Ammon's horn (tissue), 1 donor: ENCODE results near the gene RUNX1.
A peak's percentile ranks its signal among the peaks of the same experiment; 100 is the strongest.

ENCODE experiments used
- DNase-seq: peaks from one replicate; pipeline ENCODE4 v3.0.0-alpha.2; 2016; ENCODE audit warnings: low spot score

RUNX1 gene

DNA sequence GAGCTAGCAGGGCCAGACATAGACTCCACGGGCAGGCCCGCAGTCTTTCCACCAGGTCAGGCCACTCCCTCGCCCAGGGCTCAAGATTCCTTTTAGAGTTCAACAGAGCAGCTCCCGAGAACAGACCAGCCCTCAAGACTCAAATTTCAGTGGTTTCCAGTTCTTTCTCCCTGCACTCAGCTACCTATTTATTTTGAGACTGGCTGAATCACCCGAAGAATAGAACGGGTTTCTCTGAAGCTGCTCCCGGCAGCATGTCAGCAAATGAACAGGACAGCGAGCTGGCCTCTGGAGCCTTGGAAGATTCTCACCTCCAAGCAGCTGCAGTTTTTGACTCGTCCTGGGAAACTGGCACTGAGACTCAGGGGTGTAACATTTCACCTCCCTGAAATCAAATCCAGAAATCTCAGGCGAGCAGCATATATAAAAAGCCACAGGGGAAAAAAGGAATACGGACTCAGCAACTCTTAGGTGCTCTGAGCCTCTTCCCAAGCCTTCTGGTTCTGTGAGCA, 202.4 kb downstream of the RUNX1 start:
- no peak for DNase-seq

DNA sequence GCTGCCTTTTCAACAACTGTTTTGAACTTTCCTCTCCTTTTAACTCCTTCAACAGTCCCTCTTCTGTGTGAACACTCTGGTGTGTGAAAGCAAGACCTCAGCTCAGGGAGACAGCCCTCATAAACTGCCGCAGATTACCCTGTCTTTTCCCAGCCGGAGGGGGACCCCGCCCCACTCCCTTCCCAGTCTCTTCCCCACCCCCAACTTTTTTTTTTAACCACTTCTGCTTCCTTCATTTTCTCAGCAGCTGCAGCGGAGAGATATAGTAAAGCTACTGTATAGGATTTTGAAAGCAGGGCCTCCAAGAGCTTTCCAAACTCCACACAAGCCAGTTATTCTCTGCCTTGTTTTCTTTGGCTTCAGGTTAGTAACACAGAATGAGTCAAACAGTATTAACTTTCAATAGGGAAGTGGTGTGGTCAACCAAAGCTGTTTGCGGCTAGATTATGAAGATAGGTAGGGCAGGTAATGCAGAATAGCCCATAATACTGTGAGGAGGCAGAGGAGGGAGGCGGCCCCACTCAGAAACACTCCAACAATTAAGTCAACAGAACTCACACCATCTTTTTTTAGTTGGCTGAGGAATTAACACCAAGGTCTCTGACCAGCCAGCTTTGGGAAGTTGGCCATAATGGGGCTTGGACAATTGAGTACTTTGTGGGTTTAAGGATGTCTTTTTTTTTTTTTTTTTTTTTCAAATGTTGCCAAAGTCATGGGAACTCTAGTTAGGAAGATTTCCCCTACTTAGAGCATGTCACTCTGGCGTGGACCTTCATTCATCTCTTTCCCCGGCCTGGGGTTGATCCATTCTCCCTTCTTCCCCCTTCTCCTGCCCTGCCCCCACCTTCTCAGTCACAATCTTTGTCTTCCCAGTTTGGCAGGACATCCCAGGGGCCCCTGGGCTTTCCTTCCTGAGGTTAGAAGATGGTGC, 203.3 kb downstream of the RUNX1 start:
- DNase-seq, result no peak

DNA sequence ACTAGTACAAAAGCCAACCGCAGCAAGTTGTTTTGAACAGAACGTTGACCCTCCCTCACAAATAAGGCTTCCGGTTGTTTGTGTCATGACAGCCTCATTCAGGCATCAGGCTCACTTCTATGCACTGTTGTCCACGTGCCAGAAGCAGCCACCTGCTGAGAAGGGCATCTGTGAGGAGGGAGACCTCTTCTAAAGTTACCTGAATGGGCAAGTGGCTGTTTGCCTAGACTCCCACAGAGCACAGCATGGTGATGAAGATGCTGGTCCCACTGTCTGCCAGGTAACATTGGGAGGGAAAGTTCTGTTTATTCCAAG, 204.2 kb downstream of the RUNX1 start:
- DNase-seq, result no peak

DNA sequence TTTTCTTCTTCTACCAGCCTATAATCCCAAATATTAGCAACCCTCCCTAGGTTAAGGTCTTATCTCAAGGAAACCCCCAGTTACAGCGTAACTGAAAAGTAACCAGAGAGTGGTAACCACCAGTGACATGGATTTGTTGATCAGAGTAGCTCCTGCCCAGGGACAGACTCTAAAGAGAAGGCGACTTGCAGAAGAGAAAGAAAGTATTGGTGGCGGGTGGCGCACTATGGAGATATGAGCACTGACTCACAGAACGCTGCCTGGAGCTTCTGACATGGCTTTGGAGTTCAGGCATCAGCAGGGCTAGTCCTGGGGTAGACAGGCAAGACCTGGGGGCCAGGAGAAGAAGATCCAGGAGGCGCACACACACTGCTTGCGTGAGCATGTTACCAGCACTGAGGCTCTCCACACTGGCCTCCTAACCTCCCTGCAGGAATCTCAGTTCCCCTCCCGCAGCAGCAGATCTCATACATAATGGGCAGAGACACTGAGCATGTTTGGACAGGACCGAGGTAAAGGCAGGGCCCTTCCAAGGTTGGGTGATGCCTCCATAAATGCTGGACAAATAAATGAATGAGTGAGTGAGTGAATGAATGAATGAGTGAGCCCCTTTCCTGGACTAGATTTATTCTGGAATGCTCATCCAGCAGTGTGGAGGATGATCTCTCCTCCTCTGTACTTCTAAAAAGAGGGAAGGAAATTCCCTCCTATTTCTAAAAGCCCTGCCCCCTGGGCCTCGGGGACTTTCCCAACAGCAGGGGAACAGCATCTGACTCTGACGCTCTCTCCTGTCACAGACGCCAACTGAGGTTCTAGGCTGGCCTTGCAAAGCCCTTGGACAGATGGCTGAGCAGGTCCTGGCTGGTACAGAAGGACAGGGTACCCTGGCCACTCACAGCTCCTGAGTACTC, 204.8 kb downstream of the RUNX1 start:
- DNase-seq, result peak; percentile 20

DNA sequence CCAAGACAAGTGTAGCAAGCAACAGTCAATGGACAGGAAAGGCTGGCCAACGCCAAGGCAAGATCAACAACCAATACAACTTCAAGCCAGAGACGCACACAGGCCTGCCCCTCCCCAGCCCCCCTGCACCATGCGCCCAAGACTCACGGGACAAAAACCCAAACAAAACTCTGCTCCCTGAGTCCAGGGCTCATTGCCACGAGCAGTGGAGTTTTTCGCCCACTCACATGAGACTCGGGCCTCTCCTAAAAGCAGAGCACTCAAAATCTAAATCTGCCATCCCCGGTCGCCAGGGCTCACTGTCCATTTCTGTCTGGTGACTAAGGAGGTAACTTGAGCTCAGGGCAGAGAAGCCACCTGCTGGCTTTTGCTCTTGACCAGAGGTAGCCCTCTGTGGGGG, 205.5 kb downstream of the RUNX1 start:
- no peak for DNase-seq

DNA sequence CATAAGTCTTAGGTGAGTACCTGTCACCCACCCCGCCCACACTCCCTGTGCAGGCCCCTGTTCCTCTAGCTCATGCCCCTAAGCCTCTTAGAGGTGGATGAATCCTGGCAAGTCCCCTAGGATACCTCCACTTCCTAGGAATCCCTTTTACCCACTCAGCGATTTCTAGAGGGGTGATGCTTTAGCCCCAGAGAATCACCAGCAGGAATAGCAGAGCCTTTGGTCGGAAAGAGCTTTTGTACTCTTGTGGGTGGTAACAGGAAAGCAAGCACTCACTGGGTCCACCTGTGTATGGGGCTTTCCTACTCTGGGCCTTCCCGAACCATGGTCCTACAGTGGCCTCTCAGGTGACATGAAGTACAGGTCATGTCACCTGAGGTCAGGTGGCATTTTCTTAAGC, 207.9 kb downstream of the RUNX1 start:
- no peak for DNase-seq

DNA sequence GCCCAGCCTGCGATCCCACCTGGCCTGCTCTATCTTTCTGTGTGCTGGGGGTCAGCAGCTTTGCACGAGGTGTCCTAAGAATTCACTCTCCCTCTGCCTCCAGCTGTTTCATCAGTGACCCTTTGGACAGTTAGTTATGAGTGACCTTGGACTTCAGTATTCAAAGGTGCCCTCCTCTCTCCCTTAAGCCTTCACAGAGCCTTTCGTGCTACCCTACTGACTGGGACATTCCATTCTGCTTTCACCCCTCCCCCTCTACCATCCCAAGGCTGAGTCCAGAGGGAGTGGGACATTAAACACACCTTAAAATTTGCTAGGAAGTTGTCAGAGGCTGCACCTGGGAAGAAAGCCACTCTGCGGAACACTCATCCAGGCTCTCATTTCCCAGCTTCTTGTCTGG, 208.4 kb downstream of the RUNX1 start:
- DNase-seq, result no peak

DNA sequence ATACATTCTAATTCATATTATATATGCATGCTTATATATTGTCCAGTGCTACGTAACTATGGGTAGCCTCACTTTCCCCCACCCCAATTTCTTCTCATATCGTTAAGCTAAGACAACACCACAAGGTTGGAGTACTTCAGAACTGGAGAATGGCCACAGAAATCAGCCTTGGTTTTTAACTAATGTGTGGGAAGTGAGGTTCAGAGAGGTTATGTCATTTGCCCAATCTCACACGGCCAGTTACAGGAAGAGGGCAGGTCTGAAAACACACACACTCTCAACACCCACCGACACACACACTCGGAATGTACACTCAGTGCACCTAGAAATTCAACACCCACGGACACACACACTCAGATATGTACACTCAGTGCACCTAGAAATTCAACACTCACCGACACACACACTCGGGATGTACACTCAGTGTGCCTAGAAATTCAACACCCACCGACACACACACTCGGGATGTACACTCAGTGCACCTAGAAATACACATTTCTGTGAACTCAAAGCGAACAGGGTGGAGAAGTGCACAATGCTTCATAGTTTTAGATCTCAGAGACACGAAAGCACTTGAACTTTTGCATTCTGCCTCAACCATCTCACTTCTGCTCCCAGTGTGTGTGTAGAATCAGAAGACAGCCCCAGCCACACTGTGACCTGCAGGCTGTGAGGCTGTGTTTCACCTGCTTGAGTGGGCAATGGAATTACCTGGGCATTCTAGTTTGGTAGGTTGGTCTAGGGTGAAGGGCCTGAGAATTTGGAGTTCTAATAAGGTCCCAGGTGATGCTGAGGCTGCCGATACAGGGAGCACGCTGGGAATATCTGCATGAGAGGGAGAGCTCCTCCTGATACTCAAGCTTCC, 209.9 kb downstream of the RUNX1 start:
- DNase-seq, result no peak

DNA sequence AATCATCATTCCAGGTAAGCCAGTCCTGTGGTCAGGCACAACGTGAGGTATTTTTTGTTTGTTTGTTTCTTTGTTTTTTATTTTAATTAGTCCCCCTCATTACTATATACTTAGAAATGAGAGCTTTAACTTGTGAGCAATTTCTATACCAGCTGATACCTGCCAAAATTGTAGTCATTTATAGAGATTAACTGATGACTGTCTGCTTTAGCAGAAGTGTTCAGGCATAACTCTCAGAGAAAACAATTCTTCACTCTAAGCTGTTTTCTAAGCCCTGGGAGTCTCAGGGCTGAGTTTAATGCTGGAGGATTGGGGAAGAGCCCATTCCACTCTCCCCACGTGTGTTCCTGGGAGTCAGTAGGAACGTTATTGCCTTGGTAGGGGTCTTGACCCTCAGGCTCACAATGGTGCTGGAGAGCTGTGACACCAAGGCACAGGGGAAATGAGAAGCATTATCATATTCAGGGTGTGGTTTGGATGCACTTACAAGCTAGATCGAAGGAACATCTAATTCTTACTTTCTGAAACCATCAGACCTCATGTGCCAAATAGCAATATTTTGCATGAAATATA, 212.1 kb downstream of the RUNX1 start:
- DNase-seq, result no peak

DNA sequence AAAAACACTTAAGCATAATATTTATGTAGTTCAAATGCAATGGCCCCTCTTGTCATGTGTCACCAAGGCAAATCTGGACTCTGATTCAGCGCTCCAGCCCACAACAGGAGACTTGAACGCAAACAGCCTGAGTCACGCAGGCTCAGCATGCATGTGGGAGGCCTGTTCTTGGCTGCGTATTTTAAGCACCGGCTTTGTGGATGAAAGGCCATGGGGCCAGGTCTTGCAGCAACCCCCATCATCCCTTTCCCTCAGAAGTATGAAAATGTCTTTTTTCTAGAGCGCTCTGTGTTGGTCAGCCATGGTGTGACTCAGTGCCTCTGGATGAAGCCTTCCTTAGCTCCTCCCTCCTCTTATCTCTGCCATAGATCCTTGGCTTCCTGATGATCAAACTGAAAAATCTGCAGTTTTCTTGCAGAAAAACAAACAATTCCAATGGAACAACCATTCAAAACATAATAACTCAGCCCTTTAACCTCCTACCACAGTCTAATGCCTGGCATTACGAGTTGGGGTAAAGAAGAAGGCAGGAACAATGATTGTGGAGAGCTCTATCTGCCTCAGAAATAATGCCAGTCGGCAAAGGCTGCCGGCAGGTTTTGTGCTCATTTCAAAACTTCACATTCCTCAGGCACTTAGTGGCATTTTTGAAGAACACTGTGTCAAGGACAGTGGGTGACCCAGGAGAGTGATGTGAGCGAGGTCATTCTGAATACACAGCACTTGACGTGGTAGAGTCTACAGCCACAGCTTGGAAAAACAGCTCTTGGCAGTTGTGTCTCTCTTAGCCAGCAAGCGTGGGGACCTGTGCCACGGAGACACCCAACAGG, 212.8 kb downstream of the RUNX1 start:
- DNase-seq, result peak; percentile 78

DNA sequence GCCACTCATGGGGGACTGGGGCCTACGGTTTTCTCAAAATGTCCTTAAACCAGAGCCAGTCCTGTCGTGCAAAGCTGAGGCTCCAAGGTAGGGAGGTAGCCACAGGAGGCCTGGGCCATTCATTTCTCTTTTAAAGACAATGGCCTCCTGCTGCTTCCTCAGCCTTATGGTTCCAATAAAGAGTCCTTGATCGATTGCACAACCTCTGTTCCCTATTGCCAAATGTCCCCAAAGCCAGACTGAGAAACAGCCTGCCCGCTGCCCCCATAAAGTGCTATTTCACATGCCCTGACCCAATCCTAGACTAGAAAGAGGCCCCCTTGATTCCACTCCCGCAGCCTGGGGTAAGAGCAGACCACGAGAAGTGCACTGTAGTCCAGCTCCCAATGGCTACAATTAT, 213.6 kb downstream of the RUNX1 start:
- DNase-seq, result no peak

DNA sequence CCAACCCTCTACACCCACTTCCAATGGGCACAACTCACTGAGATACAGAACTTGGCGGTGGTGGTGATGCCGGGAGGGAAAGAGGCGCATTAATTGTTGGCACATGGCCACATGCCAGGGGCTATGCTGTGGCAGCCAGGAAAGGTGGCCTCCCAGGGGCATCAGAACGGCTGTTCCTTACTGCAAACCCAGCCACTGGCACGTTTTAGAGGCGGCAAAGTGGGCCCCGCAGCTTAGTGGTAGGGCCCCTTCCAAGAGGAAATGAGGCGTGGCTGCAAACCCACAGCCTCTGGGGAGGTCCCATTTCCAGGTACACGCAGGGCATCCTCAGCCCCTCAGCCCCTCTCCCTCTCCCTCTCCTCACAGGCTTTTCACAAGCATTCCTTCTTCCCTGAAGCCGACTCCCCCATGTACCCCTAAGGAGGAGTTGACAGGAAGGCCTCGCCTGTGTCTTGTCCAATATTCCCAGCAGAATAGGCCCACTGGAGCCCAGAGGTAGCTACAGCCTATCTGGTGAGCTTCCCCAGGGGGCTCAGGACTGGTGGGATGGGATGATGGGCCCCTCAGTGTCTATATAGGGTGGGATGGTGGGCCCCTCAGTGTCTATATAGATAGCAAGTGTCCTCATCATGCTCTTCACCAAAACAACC, 214.1 kb downstream of the RUNX1 start:
- no peak for DNase-seq

DNA sequence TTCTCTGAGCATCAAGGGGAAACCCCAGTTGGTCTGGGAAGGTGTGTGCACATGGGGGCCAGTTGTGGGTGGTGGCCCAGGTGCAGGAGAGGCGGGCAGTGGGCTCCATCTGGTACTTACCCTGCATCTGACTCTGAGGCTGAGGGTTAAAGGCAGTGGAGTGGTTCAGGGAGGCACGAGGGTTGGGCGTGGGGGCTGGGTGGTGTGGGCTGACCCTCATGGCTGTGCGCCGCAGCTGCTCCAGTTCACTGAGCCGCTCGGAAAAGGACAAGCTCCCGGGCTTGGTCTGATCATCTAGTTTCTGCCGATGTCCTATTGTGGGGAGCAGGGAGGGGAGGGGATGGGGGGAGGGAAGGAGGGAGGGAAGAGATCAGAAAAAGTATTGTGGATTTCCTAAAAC, 214.8 kb downstream of the RUNX1 start:
- no peak for DNase-seq

DNA sequence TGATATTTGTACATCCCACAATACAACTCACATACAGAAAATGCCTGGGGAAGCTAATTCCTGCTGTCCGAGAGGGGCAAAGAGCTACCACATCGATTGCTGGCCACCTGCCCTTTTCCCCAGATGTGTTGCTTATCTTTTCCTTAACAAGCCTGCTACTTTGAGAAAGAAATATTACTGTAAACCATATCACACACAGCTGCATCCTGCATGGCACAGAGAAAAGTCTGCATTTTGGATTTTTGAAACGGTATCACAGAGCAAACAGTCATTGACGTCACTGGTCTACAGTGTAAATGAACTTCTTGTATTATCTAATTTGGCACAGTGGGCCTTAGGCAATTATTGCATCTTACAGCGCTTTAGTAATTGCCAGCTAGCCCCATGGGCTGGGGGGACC, 215.6 kb downstream of the RUNX1 start:
- no peak for DNase-seq

DNA sequence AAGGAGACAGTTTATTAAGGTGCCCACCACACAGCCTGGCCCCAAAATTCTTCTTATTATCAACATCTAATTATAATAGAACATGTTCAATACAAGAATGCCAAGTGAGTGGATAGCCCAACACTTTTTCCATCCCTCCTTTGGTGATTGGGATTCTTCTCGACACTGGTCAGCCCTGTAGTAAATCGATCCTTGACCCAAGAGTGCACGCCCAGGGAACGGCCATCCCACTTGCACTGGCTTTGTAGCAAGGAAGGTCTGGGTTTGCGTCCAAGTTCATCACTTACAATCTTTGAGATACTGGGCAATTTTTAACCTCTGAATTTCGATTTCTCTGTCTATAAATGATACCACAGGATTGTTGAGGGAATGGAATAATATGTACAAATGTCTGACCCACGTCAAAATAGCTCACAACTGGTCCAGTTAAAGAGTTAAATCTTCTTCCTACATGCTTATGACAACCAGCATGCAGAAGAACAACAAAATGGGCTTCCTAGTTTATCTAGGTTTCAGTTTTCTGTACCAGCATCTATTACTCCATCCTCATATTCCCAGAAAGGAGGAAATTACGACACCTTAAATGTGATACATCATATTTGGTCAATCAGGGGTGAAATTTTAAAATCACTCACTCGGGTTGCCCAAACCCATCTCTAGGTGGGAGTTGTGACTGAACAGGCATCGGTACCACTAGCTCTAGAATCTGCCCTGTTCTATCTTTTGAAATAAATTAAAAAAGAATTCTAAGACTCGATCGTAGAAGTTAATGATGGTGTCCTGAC, 218.5 kb downstream of the RUNX1 start:
- no peak for DNase-seq

DNA sequence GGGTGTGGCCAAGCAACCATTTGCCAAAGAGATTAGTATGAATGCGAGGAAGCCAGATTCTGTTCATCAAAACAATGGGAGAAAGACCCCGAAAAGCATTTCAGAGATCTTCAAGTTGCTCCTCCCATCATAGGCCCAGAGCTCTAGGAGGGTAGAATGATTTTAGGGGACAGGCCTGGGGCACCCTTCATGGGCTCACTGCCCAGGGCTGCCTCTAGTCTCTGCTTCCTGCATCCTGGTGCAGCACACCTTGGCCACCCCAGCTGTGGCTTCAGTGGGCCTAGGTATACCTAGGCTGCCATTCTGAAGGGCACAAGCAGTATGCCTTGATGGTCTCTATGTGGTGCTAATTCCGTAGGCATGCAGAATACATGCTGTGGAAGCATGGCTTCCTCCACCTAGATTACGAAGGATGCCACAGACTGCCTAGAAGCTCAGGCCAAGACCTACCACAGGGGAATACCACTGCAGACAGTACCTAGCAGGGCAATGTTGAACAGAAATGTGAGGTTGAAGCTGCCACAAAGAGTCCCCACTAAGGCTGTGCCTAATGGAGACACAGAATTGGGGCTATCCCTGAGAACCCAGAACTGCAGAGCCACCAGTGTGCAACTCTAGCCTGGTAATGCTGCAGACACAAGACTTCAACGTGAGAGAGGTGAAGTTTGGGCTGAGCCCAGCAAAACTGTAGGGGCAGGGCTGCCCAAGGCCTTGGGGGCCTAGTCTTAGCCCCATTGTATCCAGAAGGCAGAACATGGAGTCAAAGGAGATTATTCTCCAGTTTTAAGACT, 221.5 kb downstream of the RUNX1 start:
- DNase-seq, result no peak

DNA sequence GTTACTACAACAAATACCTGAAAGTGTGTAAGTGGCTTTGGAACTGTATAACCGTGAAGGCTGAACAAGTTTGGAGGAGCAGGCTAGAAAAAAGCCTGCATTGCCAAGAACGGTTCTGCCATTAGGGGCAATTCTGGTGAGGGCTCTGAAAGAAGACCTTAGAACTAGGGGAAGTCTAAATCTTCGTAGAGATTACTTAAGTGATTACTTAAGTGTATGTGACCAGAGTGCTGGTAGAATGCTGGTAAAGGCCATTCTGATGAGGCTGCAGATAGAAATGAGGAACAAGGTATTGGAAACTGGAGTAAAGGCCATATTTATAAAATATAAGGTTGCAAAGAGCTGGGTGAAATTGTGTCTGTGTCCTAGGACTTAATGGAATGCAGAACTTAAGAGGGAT, 222.3 kb downstream of the RUNX1 start:
- DNase-seq, result no peak

DNA sequence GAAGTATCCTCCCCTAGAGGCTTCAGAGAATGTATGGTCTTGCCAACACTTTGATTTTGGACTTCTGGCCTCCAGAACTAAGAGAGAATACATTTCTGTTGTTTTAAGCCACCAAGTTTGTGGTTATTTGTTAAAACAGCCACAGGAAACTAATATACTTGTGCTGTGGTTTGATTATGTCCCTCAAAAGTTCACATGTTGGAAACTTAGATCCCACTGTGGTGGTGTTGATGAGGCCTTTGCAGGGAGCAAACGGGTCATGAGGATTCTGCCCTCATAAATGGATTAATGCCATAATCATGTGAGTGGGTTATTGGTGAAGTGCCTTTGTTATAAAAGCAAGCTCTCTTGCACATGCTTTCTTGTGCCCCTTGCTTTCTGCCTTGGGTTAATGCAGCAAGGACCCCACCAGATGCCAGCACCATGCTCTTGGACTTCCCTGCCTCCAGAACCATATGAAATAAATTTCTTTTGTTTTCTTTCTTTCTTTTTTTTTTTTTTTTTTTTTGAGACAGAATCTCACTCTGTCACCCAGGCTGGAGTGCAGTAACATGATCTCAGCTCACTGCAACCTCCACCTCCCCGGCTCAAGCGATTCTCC, 223.1 kb downstream of the RUNX1 start:
- no peak for DNase-seq
